Measurements from ENCODE around the gene SETD7. TPM values are rescaled to one million over a fixed set of nuclear protein-coding genes. Genes with fewer than 3 reads are reported as not detected.
A peak's percentile ranks its signal among the peaks of the same experiment; 100 is the strongest.

SETD7 gene
- total RNA-seq (2012; rRNA removed): 46.6 and 80.3 TPM in 2 replicates
- 13.8 and 17.0 TPM in 2 replicates for polyA plus RNA-seq (2012; rRNA removed)
- 5.0 and 5.2 TPM in 2 replicates for polyA plus RNA-seq (2012; cell fraction: cytosol; rRNA removed)
- 2.4 and 9.0 TPM in 2 replicates for polyA plus RNA-seq (2012; cell fraction: nucleus; rRNA removed; ENCODE audit: low replicate concordance)
- Bru-seq, nascent RNA: percentile 74 among the genes with signal in this experiment
- percentile 78 among the genes with signal in this experiment for BruChase-seq, experiment 1, labeled RNA remaining after a 6-hour chase
- percentile 74 among the genes with signal in this experiment for BruChase-seq, experiment 2, labeled RNA remaining after a 2-hour chase
- long read RNA-seq, full-length matches to known transcripts: 8 of 47 reads
- long read RNA-seq, partial matches to known transcripts: 0 of 47 reads
- long read RNA-seq, other reads (novel, unspliced or antisense): 39 of 47 reads

GRCh38 chr4:139556071-139556723 is at the start of gene SETD7:
Gene SETD7, minus strand, starts transcription at chr4:139556219. Its CDS starts 82 bp downstream, at chr4:139556137.
- peaks cover 32% of the 10 kb centered on the region for H4K20me1 ChIP-seq (ENCODE audit: insufficient read depth, low read length)
- peak within 1 kb of the TSS; percentile 64 for H3K4me3 ChIP-seq (ENCODE audit: insufficient read depth, low read depth, low read length)
- H2BK5ac ChIP-seq (ENCODE audit: low read depth, low read length, poor library complexity, severe bottlenecking): peak within 1 kb of the TSS; percentile 78
- WGBS, 2 experiments (ENCODE audit: extremely low coverage in 2 of 2, insufficient read length in 1 of 2): 0% methylated on average over 25 of the region's 61 CpGs; no CpG with 5 or more reads in 1 of the 2 experiments
- in situ Hi-C loops (cut with MboI; ENCODE audit: low sequenced_read_pairs): no loop called here
- 0 out of 2 replicates have a peak within 1 kb of the TSS, but pooled peaks have one; percentile 8 for H2AK5ac ChIP-seq (ENCODE audit: low read depth, low read length)
- peak; percentile 76 for DNase-seq
- H3K9me3 ChIP-seq (ENCODE audit: control insufficient read depth, insufficient read depth, low read length): no peaks in the 10 kb centered on the region
- H2BK15ac ChIP-seq (ENCODE audit: low read depth, low read length): no peak within 1 kb of the TSS
- 0 out of 2 replicates have a peak within 1 kb of the TSS, but pooled peaks have one; percentile 72 for H3K56ac ChIP-seq (ENCODE audit: extremely low read depth, insufficient read depth, low read length)
- peak within 1 kb of the TSS; percentile 91 for H3K23ac ChIP-seq (ENCODE audit: low read depth, low read length)
- peak; percentile 40; the same call in 1 of the 2 replicates for TF ChIP-seq MAZ (IDR thresholded peaks at IDR 0.05; ENCODE audit: borderline replicate concordance, low read depth, low read length)
- no peak for TF ChIP-seq NFE2L2 (IDR thresholded peaks at IDR 0.05; ENCODE audit: low read depth, low read length)
- TF ChIP-seq POLR2A (IDR thresholded peaks at IDR 0.05; ENCODE audit: low read depth, low read length): peak; percentile 61; the same call in 1 of the 2 replicates
- TF ChIP-seq, protein P1, sequence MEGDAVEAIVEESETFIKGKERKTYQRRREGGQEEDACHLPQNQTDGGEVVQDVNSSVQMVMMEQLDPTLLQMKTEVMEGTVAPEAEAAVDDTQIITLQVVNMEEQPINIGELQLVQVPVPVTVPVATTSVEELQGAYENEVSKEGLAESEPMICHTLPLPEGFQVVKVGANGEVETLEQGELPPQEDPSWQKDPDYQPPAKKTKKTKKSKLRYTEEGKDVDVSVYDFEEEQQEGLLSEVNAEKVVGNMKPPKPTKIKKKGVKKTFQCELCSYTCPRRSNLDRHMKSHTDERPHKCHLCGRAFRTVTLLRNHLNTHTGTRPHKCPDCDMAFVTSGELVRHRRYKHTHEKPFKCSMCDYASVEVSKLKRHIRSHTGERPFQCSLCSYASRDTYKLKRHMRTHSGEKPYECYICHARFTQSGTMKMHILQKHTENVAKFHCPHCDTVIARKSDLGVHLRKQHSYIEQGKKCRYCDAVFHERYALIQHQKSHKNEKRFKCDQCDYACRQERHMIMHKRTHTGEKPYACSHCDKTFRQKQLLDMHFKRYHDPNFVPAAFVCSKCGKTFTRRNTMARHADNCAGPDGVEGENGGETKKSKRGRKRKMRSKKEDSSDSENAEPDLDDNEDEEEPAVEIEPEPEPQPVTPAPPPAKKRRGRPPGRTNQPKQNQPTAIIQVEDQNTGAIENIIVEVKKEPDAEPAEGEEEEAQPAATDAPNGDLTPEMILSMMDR (conservative IDR thresholded peaks at IDR 0.05; ENCODE audit: low read depth, low read length): 0 out of 2 replicates have a peak, but pooled peaks have one; percentile 8
- H3K27ac ChIP-seq (ENCODE audit: insufficient read depth, low read length): peak within 1 kb of the TSS; percentile 90
- peak; percentile 75 for ATAC-seq (ENCODE audit: low read depth)
- H3K27me3 ChIP-seq (ENCODE audit: control insufficient read depth, insufficient read depth, low read length): peaks cover 20% of the 10 kb centered on the region
- H2BK20ac ChIP-seq (ENCODE audit: low read depth, low read length): no peak within 1 kb of the TSS
- peak within 1 kb of the TSS; percentile 24 to 84; a peak in 2 of 4 replicates for H4K8ac ChIP-seq (ENCODE audit: low read depth in 2 of 2, low read length in 2 of 2)
- peak within 1 kb of the TSS; percentile 63; the same call in 1 of the 2 replicates for H4K91ac ChIP-seq (ENCODE audit: insufficient read depth, low read depth, low read length)
- peaks cover 9% of the 10 kb centered on the region for H3K4me1 ChIP-seq (ENCODE audit: control insufficient read depth, insufficient read depth, low read length)
- peak within 1 kb of the TSS; percentile 74 for H4K5ac ChIP-seq (ENCODE audit: low read depth, low read length)
- peak within 1 kb of the TSS; percentile 92 for H3K4me2 ChIP-seq (ENCODE audit: low read depth, low read length)
- H3K4ac ChIP-seq (ENCODE audit: low read depth, low read length): peak within 1 kb of the TSS; percentile 86
- intact Hi-C loops (cut with micrococcal nuclease): no loop called here
- BruUV-seq (replicated peaks): no TSS peak
- peak within 1 kb of the TSS; percentile 47; the same call in 1 of the 2 replicates for H3K18ac ChIP-seq (ENCODE audit: low read depth, low read length)
- CTCF ChIA-PET: interaction anchor here (0.6 to 1.0 kb wide), 2 partner anchors 11 to 480 kb away, joined by 4 to 5 read pairs; no protein-coding TSS in a partner anchor
- H3K9ac ChIP-seq (ENCODE audit: low read depth, low read length): peak within 1 kb of the TSS; percentile 92
- POLR2A ChIA-PET (ENCODE audit: unreplicated experiment): interaction anchor here (1.6 kb wide), 1 partner anchor 14 kb away, joined by 5 read pairs; no protein-coding TSS in a partner anchor
- H2AK9ac ChIP-seq (replicated peaks; ENCODE audit: low read depth, low read length, poor library complexity): peak within 1 kb of the TSS; percentile 93
- peak within 1 kb of the TSS; percentile 63; the same call in 1 of the 2 replicates for H2BK120ac ChIP-seq (ENCODE audit: low read depth, low read length)
- peaks cover 9% of the 10 kb centered on the region for H3K9me1 ChIP-seq (ENCODE audit: insufficient read depth, low read length)
- H3K79me1 ChIP-seq (ENCODE audit: low read depth in 1 of 2, low read length in 2 of 2): peaks cover 12 to 28% of the 10 kb centered on the region in 2 experiments
- no peaks in the 10 kb centered on the region for H3K36me3 ChIP-seq (ENCODE audit: control insufficient read depth, insufficient read depth, low read length)
- peak within 1 kb of the TSS; percentile 57; the same call in 1 of the 2 replicates for H3K14ac ChIP-seq (replicated peaks; ENCODE audit: low read depth, low read length)
- peak within 1 kb of the TSS; percentile 97 for H2AFZ ChIP-seq (replicated peaks; ENCODE audit: low read length, poor library complexity)
- dilution Hi-C loops (cut with HindIII; ENCODE audit: low sequenced_read_pairs, unreplicated experiment): no loop called here
